ENCODE measurements around the gene PLPP2.
"Not testable (repeated sequence)": the region's sequence is repeated elsewhere in the genome, so short reads cannot be mapped to it uniquely, and the experiment has no call there.

The PLPP2 gene

DNA sequence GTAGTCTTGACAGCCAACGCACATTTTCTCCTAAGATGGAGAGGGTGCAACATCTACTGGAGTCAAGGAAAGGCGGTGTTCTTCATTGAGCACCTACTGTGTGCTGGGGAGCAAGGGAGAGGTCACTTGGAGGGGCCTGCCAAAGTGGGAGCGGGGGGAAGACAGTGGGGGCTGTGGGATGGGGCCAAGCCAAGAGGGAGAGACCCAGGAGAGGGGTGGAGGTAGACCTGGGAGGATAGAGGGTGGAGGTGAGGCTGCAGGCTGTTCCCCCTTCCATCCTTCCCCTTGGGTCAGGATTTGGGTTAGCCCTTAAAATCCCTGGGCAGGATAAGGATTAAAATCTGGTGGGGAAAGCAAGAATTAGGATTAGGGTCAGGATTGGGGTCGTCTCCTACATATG, 1.7 kb upstream of the PLPP2 start:
- DNase-seq (ENCODE audit: low read depth) = no peak

DNA sequence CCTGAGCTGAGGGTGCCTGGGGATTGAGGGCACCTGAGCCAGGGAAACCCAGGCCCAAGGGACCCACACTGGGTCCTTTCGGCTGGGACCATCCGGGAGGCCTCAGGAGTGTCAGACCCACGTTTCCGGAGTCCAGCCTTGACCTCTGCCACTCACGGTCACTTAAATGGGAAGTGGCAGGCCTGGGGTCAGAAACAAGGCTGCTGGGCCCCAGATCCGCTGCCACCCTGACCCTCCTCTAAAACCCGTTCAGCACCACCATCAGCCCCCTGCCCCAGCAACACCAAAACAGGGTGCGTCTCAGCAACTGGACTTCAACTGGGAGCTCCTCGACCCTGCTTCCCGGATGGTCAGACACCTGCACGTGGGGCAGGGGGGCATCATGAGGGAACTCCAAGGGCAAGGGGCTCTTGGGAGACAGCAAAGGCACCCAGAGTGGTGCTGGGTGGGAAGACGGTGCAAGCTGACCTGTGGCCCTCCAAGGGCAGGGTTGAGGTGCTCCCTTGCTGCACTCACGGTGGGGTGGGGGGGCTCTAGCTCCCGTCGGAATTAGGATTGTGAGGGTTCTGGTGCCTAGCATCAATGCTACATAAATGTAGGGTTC, 1.2 kb upstream of the PLPP2 start:
- no peak for DNase-seq (ENCODE audit: low read depth)

DNA sequence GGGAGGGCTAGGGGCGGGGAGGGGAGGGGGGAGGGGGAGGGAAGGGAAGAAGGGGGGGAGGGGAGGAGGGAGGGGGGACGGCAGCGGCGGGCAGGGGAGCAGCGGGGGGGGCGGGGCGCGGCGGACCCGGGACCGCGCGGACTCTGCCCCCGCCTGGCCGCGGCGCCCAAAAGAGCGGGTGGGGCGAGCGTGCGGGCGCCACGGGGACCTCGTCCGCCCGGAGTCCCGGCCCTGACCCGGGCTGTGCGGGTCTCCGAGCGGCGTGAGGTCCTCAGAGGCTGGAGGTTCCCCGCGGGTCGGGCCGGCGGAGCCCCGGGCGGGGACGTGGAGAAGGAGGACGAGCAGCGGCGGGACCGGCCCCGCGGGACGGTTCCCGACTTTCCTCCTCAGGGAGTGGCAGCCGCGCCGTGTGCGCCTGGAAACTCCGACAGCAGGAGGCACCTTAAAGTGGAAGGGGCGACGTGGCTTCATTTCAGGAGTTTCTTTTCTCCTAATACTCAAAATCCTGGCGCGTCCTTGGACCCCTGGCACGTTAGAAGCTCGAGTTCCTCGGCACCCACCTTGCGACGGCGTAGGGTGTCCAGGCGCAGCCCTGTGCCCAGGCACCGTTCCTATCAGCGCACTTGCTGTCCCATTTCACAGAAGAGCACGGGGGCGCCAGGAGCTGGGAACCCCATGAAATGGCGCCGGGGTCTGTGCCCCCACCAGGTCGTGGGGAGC, 518 bp upstream of the PLPP2 start:
- no peak for DNase-seq (ENCODE audit: low read depth)

DNA sequence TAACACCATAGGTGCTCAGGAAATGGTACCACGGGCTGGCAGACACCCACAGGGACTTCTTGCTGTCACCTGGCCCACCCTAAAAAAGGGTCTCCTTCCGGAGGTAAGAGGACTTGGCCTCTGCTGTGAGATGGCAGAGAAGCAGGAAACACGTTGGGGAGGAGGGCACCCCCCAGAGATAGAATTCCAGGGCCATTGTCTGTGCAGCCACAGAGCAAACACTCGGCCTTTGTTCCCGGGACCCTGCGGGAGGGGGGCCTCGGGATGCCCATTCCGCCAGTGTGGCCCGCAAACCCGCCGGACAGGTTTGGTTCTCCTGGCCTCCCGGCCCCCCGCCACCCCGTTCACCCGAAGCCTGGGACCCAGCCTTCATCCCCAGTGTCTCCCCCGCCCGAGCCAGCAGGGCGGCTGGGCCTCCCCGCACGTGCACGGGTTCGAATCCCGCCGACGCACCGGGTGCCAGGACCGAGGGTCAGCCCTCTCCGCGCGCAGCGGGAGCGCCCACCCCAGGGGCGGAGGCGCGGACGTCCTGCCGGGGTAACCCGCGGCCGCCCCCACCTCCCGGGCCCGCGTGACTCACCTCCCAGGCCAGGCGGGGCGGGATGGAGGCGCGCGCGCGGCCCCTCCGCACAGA, 714 bp downstream of the PLPP2 start:
- DNase-seq (ENCODE audit: low read depth) = no peak

DNA sequence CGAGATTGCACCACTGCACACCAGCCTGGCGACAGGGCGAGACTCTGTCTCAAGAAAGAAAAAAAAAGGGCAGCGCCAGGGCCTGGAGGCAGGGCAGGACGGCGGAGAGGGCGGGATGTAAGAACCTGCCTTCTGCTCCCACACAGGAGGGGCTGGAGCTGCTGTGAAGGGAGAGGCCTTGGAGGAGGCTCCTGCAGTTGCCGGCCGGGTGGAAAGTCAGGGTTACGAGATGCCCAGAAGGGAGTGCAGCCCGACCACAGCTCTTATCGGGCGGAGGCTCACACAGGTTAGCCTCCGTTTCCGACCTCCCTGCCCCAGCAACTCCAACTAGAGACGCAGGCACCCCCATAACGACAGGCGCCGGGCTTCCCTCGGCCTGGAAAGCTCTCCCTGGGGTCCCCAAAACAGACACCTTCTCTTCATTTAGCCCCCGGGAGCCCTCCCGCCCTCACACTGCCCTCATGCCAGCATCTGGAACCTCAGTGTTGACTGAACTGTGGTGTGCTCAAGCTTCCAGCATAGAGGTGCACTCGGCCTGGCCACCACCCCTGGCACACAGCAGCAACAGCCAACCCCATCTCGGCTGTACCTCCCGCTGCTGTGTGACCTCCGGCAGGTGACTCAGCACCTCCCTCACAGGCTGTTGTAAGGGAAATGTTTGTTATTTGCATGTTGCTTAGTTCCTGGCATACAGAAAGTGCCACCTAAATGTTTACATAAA, 1.4 kb downstream of the PLPP2 start:
- no peak for DNase-seq (ENCODE audit: low read depth)

DNA sequence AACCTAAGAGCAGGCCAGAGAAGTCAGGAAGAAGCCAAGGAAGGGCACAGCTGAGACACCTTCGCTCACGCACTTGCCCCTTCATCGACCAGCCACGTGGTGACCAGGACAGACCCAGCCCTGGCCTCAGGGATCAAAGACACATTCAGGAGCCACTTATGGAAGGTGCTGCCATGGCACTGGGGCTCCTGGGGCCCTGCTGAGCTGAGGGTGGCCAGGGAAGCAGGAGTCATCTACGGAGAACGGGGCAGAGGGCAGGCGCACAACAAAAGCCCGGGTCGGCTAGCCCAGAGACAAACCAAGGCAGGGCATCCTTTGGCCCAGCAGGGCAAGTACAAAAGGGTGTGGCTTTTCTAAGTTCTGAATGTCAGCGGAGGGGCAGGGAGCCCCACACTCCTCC, 2.3 kb downstream of the PLPP2 start:
- no peak for DNase-seq (ENCODE audit: low read depth)

DNA sequence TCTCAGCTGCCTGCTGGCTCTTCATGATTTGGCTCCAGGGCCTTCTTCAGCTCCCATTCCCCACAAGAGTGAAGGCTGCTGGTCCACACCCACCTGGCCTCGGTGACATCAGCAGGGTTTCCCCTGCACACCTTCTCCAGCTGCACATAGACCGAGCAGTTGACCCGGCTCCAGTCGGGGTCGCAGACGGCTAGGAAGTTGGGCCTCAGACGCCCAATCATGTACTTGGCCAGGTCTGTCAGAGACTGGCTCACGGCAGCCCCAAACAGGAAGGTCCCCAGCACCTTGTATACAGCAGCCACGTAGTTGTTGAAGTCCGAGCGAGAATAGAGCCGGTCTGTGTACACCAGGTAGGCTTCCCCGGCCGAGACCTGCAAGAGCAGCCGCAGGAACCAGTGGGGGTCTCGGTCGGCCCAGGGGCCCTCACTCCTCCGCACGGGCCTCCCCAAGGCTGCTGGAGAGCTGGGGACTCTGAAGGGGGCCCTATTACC, 3.8 kb downstream of the PLPP2 start:
- DNase-seq (ENCODE audit: low read depth) = no peak

DNA sequence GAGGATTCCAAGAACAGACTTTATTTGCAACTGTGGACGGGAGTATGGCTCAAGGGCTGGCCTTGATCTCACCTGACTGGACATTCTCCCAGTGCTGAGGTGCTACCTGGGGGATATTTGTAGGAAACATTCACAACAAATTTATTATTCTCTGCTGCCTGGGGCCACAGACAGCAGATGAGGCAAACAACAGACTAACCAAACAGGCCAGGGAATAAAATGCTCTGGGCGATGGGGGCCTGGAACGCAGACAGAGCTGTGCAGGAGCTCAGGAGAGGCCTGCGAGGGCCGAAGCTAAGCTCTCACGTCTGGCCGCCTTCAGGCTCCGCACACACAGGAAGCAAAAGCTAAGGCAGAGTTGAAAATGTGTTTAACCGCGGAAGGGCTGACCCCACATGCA, 7.8 kb downstream of the PLPP2 start:
- DNase-seq (ENCODE audit: low read depth) = no peak

DNA sequence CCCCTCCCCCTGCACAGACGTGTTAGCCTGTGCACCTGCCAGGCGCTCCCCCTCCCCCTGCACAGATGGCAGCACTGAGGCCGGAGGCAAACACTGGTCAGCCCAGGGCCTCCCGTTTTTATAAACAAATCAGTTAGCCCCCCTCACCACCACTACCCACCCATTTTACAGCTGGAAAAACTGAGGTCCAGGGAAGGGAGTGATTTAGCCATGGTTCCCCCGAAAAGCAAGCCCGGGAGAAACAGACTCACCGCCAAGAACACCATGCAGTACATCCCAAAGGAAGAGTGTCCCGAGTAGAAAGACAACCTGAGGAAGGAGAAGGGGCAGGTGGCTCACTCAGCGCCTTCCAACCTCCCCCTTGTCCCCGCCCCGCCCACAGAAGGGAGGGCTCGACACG, 8.7 kb downstream of the PLPP2 start:
- DNase-seq (ENCODE audit: low read depth) = no peak

DNA sequence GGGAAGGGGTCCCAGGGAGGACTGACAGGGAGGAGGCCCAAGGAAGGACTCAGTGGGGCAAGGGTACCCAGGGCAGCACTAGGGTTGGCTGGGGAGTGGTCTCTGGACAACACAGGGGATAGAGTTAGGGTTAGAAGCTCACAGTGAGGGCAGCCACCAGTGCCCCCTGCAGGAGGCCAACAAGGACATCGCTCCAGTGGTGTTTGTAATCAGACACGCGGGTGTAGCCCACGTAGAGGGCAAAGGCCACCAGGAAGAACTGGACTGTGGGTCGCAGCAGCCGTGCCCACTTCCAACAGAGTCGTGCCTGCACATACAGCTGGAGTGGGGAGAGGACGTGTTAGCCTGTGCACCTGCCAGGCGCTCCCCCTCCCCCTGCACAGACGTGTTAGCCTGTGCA, 9.2 kb downstream of the PLPP2 start:
- no peak for DNase-seq (ENCODE audit: low read depth)

DNA sequence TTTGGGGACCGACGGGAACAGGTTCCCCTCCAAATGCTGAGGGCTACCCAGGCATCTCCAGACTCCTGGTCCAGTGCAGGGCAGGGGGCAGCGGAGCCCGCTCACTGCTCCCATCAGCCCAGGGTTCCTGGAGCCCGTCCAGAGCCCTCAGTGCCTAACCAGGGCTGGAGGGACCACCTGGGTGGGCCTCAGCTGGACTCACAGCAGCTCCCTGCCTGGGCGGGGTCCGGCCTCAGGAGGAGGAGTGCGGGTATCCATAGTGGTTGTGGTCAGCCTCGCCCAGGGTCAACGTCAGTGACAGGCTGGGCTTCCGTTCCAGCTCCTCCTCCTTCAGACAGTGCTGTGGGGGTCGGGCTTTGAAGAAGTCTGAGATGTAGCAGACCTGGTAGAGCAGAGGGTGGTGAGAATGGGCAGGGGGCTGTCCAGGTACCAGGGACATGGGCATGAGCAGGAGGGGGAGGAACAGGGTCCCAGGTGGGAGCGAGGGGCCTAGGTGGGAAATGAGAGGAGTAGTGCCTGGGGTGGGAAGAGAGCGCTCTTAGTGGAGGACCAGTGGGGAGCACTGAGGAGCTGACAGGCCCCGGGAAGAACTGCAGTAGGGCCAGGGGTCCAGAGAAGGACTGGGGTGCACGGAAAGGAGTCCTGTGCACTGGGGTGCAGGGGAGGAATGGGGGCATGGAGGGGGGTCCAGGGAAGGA, 9.9 kb downstream of the PLPP2 start:
- DNase-seq (ENCODE audit: low read depth) = no peak

DNA sequence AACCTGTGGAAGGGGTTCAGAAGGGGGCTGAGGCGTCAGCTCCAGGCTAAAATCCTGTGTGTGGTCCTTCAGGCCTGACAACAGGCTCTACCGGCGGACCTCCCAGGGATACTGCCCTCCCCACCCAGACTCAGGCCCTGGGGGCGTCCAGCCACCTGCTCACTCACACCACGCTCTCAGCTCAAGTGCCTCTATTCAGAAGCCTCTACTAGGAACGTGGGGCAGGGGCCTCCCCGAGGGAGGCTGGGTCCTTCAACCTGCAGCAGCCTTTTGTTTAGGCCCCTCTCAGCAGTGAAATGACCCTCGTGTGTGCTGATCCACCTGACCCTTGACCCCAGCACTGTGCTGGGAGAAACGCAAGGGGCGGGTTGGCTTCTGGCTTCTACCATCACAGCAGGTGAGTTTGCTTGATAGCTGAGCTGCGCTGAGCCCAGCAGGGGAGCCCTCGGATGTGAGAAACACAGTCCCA, 10.6 kb downstream of the PLPP2 start:
- no peak for DNase-seq (ENCODE audit: low read depth)

DNA sequence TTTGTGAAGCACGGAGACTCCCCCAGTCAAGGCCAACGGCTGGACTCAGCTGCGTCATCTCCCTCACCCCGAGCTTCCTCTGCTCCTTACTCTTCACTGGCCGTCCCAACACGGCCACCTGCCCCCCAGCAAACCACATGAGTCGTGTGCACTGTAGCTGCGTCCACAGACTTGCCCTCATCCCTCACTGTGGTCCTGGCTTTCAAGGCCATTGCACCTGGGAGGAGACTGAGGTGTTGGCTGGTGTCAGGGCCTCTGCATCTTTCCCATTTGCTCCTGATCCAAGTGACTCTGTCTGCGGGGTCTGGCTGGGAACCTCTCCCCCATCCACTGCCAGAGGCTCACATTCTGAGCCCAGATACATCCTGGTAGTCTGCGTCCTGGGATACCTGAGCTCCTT, 11.5 kb downstream of the PLPP2 start:
- DNase-seq (ENCODE audit: low read depth) = no peak

DNA sequence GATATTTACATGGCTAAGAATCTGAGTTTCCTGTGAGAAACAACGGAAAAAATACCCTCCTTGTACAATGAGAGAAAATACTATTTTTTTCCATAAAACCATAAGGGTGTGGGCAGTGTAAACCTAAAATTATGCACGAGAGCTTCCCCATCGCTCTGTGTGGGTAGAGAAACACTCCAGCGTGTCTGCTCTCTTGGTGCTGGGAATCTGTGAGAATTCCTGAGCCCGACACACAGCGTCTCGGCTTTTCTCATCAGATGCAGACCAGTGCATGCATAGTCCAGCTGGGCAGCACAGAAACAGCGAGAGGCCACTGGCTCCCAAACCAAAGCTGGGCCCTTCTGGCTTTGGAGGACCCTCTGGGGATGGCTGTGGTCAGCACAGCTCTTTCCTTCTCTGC, 12.0 kb downstream of the PLPP2 start:
- DNase-seq (ENCODE audit: low read depth) = no peak

DNA sequence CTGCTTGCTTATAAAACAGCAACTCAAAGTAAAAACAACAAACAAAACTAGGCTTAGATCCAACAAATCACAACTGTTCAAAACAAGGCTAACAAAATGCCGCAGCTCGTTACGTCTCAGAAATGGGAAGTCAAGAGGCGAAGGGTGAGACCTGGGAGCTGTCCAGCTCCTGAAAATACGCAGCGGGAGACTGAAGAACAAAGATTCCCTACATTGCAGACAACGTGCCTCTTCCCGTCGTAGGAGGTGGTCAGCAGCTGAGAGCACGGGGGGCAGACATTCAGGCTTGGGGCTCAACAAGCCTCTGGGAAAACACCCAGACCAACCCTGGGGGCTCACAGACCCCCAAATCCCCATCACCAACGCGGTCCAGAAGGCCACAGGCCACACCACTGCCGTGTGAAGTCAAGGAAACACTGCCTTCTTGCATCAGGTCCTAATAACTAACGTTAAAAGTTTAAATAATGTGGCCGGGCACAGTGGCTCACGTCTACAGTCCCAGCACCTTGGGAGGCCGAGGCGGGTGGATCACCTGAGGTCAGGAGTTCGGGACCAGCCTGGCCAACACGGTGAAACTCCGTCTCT, 13.5 kb downstream of the PLPP2 start:
- DNase-seq (ENCODE audit: low read depth) = no peak

DNA sequence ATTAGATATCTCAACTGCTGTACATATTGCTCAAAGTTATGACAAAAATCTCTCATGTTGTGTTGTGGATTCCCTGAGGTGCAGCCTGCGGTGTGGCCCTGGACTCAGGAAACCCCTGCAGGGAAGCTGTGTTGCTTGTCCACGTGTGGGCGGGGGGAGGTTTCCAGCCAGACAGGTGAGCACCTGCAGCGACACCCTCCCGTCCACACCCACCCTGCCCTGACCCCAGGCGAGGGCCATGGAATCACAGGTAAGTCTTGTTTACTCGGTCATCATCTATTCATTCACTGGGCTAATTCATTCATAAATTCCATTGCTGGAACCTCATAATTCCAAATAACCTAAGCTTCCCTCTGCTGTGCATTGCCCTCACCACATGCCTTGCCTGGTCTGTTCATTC, 14.1 kb downstream of the PLPP2 start:
- DNase-seq (ENCODE audit: low read depth) = no peak

DNA sequence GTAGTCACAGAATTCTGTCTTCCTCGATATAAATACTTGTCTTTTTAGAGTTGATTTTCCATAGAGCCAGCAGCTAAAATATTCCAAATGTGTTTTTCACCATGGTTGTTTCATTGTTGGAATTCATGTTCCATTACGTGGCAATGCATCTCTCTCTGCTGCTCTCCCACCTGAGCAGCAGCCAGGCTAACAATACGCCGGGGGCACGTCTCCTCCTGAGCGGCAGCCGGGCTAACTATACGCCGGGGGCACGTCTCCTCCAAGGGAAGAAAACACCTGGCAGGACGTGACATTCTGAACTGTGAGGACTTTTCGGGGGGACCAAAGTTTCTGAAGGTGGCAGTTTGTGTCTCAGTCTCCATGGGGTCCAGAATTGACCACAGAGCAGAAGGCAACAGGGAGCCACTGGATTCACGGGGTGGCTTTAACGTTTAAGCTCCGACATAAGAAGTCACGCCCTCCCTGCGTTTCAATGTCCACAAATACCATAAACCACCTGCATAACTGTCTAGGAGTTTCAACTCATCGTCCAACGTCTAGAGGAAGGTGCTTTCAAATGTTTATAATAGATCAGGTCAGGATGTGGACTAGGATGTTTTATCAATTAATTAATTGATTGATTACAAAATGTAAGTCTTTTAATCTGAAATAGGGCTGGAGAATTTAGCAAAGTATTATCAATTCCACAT, 15.1 kb downstream of the PLPP2 start:
- DNase-seq (ENCODE audit: low read depth) = no peak

DNA sequence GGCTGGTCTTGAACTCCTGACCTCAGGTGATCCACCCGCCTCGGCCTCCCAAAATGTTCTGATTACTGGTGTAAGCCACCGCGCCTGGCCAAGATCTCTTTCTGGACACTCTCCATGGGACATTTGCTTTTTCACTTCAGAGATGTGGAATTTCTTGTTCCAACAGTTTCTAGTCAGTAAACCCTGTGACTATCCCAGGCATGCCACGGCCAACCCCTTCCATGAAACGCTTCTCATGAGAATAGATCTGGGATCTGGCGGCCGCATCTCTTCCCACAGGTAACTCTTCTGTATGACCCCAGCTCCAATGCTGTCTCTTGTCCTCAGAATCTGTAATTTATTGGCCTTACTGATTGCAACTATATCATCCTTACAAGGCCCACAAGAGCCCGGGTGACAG, 16.2 kb downstream of the PLPP2 start:
- no peak for DNase-seq (ENCODE audit: low read depth)

DNA sequence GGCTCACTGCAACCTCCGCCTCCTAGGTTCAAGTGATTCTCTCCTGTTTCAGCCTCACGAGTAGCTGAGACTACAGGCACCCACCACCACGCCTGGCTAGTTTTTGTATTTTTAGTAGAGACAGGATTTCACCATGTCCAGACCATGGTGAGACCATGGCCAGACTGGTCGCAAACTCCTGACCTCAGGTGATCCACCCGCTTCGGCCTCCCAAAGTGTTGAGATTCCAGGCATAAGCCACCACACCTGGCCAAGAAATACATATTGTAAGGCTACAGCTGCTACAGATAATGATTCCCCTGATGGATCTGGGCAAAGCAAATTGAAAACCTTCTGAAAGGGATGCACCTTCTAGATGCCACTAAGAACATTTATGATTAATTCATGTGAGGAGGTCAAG, 17.8 kb downstream of the PLPP2 start:
- no peak for DNase-seq (ENCODE audit: low read depth)

DNA sequence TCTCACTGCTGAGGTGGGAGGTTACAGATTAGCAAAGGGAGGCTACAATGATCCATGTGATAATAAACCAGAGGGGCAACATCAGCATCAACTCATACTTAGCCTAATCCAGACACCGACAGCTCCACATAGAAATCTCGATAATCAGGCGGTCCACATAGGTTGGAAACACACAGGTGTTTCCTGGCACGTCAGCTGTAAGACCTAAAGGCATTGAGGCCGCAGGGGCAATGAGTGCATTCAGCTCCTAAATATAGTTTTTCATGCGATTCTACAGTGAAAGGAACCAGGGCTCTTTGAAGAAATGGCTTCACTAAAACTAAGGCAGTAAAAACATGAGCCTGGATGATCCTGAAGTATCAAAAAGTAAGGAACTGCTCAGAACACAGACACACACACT, 19.3 kb downstream of the PLPP2 start:
- DNase-seq (ENCODE audit: low read depth) = no peak

DNA sequence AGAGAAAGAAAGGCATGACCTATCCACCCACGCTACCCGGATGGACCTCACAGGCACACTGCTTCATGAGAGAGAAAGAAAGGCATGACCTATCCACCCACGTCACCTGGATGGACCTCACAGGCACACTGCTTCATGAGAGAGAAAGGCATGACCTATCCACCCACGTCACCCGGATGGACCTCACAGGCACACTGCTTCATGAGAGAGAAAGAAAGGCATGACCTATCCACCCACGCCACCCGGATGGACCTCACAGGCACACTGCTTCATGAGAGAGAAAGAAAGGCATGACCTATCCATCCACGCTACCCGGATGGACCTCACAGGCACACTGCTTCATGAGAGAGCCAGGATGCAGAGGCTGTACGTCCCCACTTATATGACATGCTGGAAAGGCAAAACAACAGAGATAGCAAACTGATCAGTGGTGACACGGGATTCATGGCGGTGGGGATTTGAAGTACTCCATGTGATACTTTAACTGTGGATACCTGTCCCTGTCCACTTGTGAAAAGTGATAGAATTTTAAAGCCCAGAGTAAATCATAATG, 20.4 kb downstream of the PLPP2 start:
- DNase-seq (ENCODE audit: low read depth) = not testable (repeated sequence)
